ENCODE data around the gene MOV10L1. TPM values are rescaled to one million over a fixed set of nuclear protein-coding genes. Genes with fewer than 3 reads are reported as not detected.
A peak's percentile ranks its signal among the peaks of the same experiment; 100 is the strongest.

The MOV10L1 gene
- polyA plus RNA-seq, 3 donors: 0.18 to 0.35 TPM; not detected in 1

GRCh38 chr22:50196256-50196655, 106.5 kb downstream of the MOV10L1 start:
- Histone ChIP-seq H3K4me3 (replicated peaks in 1 of 3; ENCODE audit: low read depth in 2 of 3, low read length in 3 of 3) (no peak overlapping the region), H3K9ac (ENCODE audit: insufficient read depth, low read length, poor library complexity, severe bottlenecking) (no peak overlapping the region), H3K36me3 (replicated peaks in 1 of 2; ENCODE audit: control insufficient read depth in 1 of 2, insufficient read depth in 2 of 2, low read length in 2 of 2) (peaks cover 51 to 67% of the 10 kb centered on the region in 2 donors), H3K9me3 (replicated peaks in 1 of 2; ENCODE audit: control insufficient read depth in 1 of 2, insufficient read depth in 1 of 2, low read length in 2 of 2) (no peaks in the 10 kb centered on the region), H3K4me2 (replicated peaks; ENCODE audit: extremely low read depth, low read length, poor library complexity, severe bottlenecking) (no peak overlapping the region), H3K4me1 (ENCODE audit: control insufficient read depth in 1 of 2, insufficient read depth in 2 of 2, low read length in 2 of 2) (peaks cover 28 to 37% of the 10 kb centered on the region in 2 donors), H3K27ac (ENCODE audit: low read depth in 1 of 2, low read length in 2 of 2) (peak overlapping the region in 1 of 2 donors; percentile 20), H2AFZ (ENCODE audit: insufficient read depth, low read depth, low read length, poor library complexity, severe bottlenecking) (no peak overlapping the region), H4K20me1 (ENCODE audit: insufficient read depth, low read length) (peaks cover 19% of the 10 kb centered on the region), H3K27me3 (ENCODE audit: control insufficient read depth in 2 of 2, insufficient read depth in 2 of 2, low read length in 2 of 2) (no peaks in the 10 kb centered on the region), H3K79me2 (ENCODE audit: insufficient read depth, low read length) (peaks cover 45% of the 10 kb centered on the region)
- Mint-ChIP-seq H3K9me3 (no peaks in the 10 kb centered on the region), H3K4me1 (peaks cover 26% of the 10 kb centered on the region), H3K4me3 (no peak overlapping the region), H3K27ac (peak overlapping the region in 4 of 7 donors; percentile 25 to 77 (median 48)), H3K36me3 (peaks cover 44 to 66% of the 10 kb centered on the region in 2 donors), H3K27me3 (ENCODE audit: low read depth in 3 of 3) (peaks cover 0 to 3% (median 0%) of the 10 kb centered on the region in 3 donors)
- WGBS (ENCODE audit: insufficient coverage): 96% methylated on average over 18 of the region's 18 CpGs
- intact Hi-C loops (cut with micrococcal nuclease): no loop called here
- TF ChIP-seq CTCF (IDR thresholded peaks at IDR 0.05): no peak
- DNase-seq: no peak

- Histone ChIP-seq H3K27me3 (ENCODE audit: control insufficient read depth in 2 of 2, insufficient read depth in 2 of 2, low read length in 2 of 2) (no peaks in the 10 kb centered on the region), H3K4me1 (ENCODE audit: control insufficient read depth in 1 of 2, insufficient read depth in 2 of 2, low read length in 2 of 2) (peaks cover 25 to 38% of the 10 kb centered on the region in 2 donors), H3K27ac (ENCODE audit: low read depth in 1 of 2, low read length in 2 of 2) (no peak overlapping the region), H3K36me3 (replicated peaks in 1 of 2; ENCODE audit: control insufficient read depth in 1 of 2, insufficient read depth in 2 of 2, low read length in 2 of 2) (peaks cover 51 to 67% of the 10 kb centered on the region in 2 donors), H2AFZ (ENCODE audit: insufficient read depth, low read depth, low read length, poor library complexity, severe bottlenecking) (no peak overlapping the region), H3K9ac (ENCODE audit: insufficient read depth, low read length, poor library complexity, severe bottlenecking) (no peak overlapping the region), H4K20me1 (ENCODE audit: insufficient read depth, low read length) (peaks cover 28% of the 10 kb centered on the region), H3K79me2 (ENCODE audit: insufficient read depth, low read length) (peaks cover 47% of the 10 kb centered on the region), H3K4me2 (replicated peaks; ENCODE audit: extremely low read depth, low read length, poor library complexity, severe bottlenecking) (no peak overlapping the region), H3K4me3 (replicated peaks in 1 of 3; ENCODE audit: low read depth in 2 of 3, low read length in 3 of 3) (no peak overlapping the region), H3K9me3 (replicated peaks in 1 of 2; ENCODE audit: control insufficient read depth in 1 of 2, insufficient read depth in 1 of 2, low read length in 2 of 2) (no peaks in the 10 kb centered on the region)
- no peak overlapping the region for H3K27ac Mint-ChIP-seq
- WGBS (ENCODE audit: insufficient coverage): 98% methylated on average over 19 of the region's 23 CpGs
- H3K4me1 Mint-ChIP-seq: peaks cover 21% of the 10 kb centered on the region
- H3K36me3 Mint-ChIP-seq: peaks cover 43 to 67% of the 10 kb centered on the region in 2 donors
- H3K4me3 Mint-ChIP-seq: no peak overlapping the region
- no peaks in the 10 kb centered on the region for H3K9me3 Mint-ChIP-seq
- DNase-seq: no peak
- H3K27me3 Mint-ChIP-seq (ENCODE audit: low read depth in 3 of 3): peaks cover 0 to 3% (median under 1%) of the 10 kb centered on the region in 3 donors
- no peak for TF ChIP-seq CTCF (IDR thresholded peaks at IDR 0.05)
- intact Hi-C loops (cut with micrococcal nuclease): no loop called here
Measured at GRCh38 chr22:50197000-50197800, 107.4 kb downstream of the MOV10L1 start.

All from CD14-positive monocyte (primary cell).